ENCODE results near the gene HNRNPA2B1.
"Not testable (repeated sequence)": the region's sequence is repeated elsewhere in the genome, so short reads cannot be mapped to it uniquely, and the experiment has no call there.

HNRNPA2B1 gene

DNA sequence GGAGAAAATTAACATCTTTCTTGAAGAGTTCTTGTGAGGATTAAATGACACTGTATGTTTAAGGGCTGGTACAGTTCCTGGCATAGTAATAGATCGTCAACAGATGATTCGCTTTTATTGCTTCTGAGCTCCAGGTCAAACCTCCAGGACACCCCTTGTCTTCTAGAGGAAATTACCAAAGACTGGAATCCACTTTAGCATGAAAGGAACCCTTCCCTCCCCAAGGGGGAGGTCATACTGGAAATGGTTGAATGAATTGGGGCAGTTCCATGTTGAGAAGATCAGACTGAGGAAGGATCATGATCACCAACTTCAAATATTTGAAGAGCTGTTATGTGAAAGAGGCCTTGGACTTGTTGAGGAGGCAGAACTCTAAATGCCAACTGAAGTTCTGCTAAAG, 39.6 kb downstream of the HNRNPA2B1 start:
- DNase-seq, result no peak

DNA sequence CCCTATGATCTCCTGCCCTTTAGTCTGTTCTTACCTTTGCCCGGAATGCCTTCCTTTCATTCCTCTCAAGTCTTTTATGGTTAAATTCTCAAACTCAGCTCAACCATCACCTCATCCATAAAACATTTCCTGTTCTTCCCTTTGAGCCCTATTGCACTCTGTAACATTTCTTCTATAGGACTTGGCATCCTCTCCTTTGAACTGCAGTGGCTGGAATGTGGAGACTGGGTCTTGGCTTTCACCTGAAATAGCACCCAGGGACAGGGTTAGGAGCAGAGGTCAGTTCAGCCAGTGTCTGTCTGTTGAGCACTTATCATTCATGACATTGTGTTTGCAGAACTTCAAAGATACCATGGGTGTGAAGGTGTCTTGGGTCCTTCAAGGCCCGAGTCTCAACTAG, 41.3 kb downstream of the HNRNPA2B1 start:
- no peak for DNase-seq

DNA sequence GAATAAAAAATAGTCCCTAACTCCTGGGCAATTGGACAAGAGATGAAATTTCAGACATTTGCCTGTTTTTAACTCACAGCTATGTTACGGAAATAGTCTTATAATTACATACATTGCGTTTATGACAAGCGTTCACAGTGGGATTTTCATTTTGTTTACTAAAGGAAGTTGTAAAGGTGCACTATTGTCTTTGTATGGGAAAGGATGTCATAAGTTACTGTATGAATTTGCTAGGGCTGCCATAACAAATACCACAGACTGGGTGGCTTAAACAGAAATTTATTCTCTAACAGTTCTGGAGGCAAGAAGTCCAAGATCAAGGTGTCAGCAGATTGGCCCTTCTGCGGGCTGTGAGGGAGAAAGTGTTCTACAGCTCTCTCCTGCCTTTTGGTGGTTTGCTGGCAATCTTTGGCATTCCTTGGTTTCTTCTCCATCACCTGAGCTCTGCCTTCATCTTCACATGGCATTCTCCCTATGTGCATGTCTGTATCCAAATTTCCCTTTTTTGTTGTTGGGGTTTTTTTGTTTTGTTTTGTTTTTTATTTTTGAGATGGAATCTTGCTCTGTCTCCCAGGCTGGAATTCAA, 42.9 kb downstream of the HNRNPA2B1 start:
- no peak for DNase-seq

GRCh38 chr7:26156451-26157420, 43.8 kb downstream of the HNRNPA2B1 start:
- DNase-seq, result peak; percentile 55 to 58

DNA sequence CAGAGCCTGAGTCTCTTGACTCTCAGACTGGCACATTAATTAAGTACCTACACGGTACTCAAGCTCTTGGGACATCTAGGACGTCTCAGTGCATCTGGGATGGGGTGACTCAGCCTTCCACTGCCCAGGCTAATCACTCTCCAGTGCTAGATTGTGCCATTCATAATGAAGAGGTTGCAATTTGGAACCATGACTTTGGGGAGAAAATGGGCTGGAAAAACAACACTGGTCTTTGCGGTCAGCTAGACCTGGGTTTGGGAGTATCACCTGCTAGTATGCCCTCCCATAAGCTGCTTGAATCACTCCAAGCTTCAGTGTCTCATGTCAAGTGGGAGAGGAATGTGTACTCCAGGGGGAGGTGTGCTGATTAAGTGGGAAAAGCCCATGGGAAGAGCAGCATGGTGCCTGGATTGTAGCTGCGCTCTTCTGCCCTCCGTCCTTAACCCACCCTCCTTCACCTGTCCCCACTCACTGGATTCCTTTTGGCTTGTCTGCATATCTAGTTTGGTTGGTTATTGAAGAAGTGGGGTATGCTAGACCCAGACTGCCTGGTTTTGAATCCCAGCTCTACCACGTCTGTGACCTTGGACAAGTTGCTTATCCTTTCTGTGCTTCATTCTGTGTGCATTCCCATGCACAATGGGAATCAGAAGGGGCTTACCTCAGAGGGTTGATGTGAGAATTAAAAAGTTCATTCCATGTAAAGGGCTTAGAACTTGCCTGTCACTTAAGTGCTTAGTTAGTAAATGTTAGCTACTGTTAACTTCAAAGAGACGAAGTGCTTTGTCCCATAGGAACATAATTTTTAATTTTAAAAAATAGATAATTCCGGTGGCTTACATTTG, 44.8 kb downstream of the HNRNPA2B1 start:
- no peak for DNase-seq

- DNase-seq, result peak; percentile 16 to 22
Observed at GRCh38 chr7:26153823-26154783, 46.4 kb downstream of the HNRNPA2B1 start.

GRCh38 chr7:26153241-26153822, 47.2 kb downstream of the HNRNPA2B1 start:
- peak; percentile 8 to 33 for DNase-seq

DNA sequence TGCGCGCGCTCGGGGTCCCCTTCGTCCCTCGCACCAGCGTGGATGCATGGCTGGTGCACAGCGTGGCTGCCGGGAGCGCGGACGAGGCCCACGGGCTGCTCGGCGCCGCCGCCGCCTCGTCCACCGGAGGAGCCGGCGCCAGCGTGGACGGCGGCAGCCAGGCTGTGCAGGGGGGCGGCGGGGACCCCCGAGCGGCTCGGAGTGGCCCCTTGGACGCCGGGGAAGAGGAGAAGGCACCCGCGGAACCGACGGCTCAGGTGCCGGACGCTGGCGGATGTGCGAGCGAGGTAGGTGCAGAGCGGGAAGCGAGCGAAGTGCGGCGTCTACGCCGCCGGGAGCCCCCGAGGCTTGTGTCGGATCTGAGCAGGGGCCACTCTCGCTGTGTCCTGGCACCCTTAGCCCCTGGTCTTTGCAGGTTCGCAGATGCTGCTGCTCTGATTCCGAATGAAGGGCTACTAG, 47.7 kb downstream of the HNRNPA2B1 start:
- DNase-seq, result peak; percentile 23 to 30

- DNase-seq, result peak; percentile 78 to 83
Observed at GRCh38 chr7:26151953-26152781, 48.4 kb downstream of the HNRNPA2B1 start, which contains the start of gene NFE2L3. NFE2L3 (plus strand) TSS chr7:26152198; CDS start chr7:26152499, 301 bp downstream.

GRCh38 chr7:26151650-26151952, 48.9 kb downstream of the HNRNPA2B1 start:
- DNase-seq, result no peak

DNA sequence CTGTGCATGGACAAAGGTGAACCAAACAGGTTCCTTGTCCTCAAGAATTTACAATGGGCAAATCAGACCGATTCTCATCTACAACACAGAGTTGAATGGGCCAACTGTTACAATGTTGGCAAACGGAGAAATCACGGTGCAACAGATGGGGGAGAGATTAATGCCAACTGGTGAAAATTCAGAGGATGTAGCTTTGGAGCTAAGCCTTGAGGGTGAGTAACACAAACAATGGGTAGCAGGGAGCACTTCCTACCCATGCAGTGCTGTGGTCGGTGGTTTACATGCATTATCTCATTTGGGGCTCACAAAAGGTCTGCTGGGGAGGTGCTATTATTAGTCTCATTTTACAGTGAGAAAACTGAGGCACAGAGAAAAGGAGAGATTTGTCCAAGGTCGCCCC, 49.5 kb downstream of the HNRNPA2B1 start:
- DNase-seq, result no peak

DNA sequence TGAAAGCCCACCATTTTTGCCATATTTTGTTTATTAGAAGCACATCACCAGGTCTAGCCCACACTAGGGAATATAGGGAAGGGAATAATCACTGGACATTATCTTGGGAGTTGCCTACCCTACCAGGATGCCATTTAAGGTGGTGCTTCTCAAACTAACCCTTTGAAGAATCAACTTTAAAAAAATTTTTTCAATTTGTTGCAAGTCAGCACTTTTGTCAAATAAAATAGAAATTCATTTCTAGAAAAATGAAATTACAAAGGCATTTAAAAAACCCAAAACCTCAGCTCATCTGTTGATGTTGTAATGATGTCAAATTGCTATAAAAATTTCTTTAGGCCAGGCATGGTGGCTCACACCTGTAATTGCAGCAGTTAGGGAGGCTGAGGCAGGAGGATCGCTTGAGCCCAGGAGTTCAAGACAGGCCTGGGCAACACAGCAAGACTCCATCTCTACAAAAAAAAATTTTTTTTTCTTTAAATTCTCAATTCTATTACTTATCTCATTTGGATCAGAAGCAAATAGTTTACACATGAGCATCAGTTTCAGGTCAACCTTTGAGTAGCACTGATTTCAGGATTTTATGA, 51.1 kb downstream of the HNRNPA2B1 start:
- no peak for DNase-seq

GRCh38 chr7:26148307-26148700, 52.2 kb downstream of the HNRNPA2B1 start:
- not testable (repeated sequence) for DNase-seq

- DNase-seq, result not testable (repeated sequence)
Observed at GRCh38 chr7:26147646-26148306, 52.8 kb downstream of the HNRNPA2B1 start.

- no peak for DNase-seq
Observed at GRCh38 chr7:26147030-26147429, 53.5 kb downstream of the HNRNPA2B1 start.

- DNase-seq, result no peak
Observed at GRCh38 chr7:26145238-26145637, 55.3 kb downstream of the HNRNPA2B1 start.

DNA sequence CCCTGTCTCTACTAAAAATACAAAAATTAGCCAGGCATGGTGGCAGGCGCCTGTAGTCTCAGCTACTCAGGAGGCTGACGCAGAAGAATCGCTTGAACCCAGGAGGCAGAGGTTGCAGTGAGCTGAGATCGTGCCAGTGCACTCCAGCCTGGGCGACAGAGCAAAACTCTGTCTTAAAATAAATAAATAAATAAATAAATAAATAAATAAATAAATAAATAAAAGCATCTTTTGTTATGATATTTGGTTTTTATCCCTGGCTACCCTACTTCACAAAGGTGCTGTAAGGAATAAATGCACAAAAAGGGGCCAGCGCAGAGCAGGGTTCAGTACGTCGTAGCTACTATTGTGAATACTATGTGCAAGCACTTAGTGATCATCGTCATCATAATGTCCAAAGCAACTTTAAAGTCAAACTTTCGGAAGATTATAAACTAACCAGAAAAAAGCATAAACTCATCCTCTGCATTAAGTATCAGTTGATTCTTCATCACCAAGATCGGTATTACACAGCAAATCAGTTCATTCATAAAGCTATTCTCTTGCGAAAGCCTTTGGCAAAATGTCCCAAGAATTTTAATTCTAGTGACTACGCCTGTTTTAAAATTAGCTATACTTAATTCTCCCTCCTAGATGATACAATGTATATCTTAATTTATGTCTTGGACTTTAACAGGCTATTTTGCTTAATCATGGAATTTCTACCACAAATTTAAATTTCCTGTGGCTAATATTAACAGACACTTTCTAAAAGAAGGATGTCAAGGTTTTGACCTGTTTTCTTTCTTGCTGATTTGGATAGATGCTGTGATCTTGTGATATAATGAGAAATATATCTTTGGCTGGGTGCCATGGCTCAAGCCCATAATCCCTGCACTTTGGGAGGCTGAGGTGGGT, 56.1 kb downstream of the HNRNPA2B1 start:
- DNase-seq, result no peak

GRCh38 chr7:26143298-26144048, 57.1 kb downstream of the HNRNPA2B1 start:
- no peak for DNase-seq
